Endothelial cell of umbilical vein (primary cell): Measurements from ENCODE around the gene WFIKKN2. TPM values are rescaled to one million over a fixed set of nuclear protein-coding genes. Genes with fewer than 3 reads are reported as not detected.

ENCODE experiments used
- BruUV-seq: library from RNA; stranded (reverse); fragments of 400-500 nt; replicated peaks from 2 replicates; lab custom pipeline; 2021; lab: Mats Ljungman, UMichigan
- CTCF ChIA-PET: fragments of 300-600, 350-600 bp; sonication (Branson Sonifier 250); formaldehyde crosslinking; loops from one replicate; lab custom pipeline; 2021; ENCODE audit warnings: antibody characterized with exemption, inconsistent platforms; lab: Charles Lee
- POLR2A ChIA-PET: fragments of 300-600, 350-600 bp; sonication (Branson Sonifier 250); formaldehyde crosslinking; loops from one replicate; lab custom pipeline; 2021; ENCODE audit warnings: antibody characterized with exemption, inconsistent platforms; lab: Charles Lee
- DNase-seq: peaks from one replicate; pipeline ENCODE4 v3.0.0-alpha.2; 2011; ENCODE audit warnings: low read depth, low spot score
- FAIRE-seq: peaks from 2 replicates; lab custom pipeline; 2011; peaks lifted over from hg19 to GRCh38; lab: Jason Lieb, UNC
- H2AFZ ChIP-seq: 2 replicates; pipeline ENCODE4 v1.6.0; 2012; ENCODE audit warnings: low read depth, low read length, control low read depth, inconsistent platforms
- H3K27ac ChIP-seq: 2 replicates; pipeline ENCODE4 v1.5.1; 2011; ENCODE audit warnings: low read depth, mild to moderate bottlenecking, control low read depth, low read length, moderate library complexity; ENCODE audit not compliant: insufficient read depth
- H3K27me3 ChIP-seq, 2 experiments: 2 replicates each; pipeline versions ENCODE4 v1.6.0 to v1.6.1; 2011; ENCODE audit warnings: low read length in 2 of 2, mixed read lengths in 1 of 2; ENCODE audit not compliant: control insufficient read depth in 2 of 2, insufficient read depth in 2 of 2
- H3K36me3 ChIP-seq, 2 experiments: 2 replicates in 1 of 2; 3 replicates in 1 of 2; pipeline ENCODE4 v1.5.1; 2011; ENCODE audit warnings: low read length in 2 of 2, mild to moderate bottlenecking in 1 of 2, moderate library complexity in 1 of 2; ENCODE audit not compliant: control insufficient read depth in 2 of 2, insufficient read depth in 2 of 2; ENCODE audit errors: extremely low read depth in 1 of 2
- H3K4me1 ChIP-seq: 3 replicates; pipeline ENCODE4 v1.5.1; 2011; ENCODE audit warnings: mild to moderate bottlenecking, low read length; ENCODE audit not compliant: control insufficient read depth, insufficient read depth; ENCODE audit errors: extremely low read depth
- H3K4me2 ChIP-seq: 2 replicates; pipeline ENCODE4 v1.6.1; 2011; ENCODE audit warnings: low read length, control low read depth, mixed read lengths; ENCODE audit not compliant: insufficient read depth
- H3K4me3 ChIP-seq, 3 experiments: fragments of 200-600 bp in 1 of 3; sonication (generic), shearing (Covaris generic) in 1 of 3; replicated peaks in 1 of 3; 2 replicates each; pipeline ENCODE4 v1.5.1; 2011 to 2016; ENCODE audit warnings: control low read depth in 3 of 3, low read length in 3 of 3, mild to moderate bottlenecking in 2 of 3, inconsistent platforms in 1 of 3, low read depth in 1 of 3, moderate library complexity in 1 of 3; ENCODE audit not compliant: insufficient read depth in 1 of 3
- H3K79me2 ChIP-seq: 2 replicates; pipeline ENCODE4 v1.6.0; 2012; ENCODE audit warnings: low read length, inconsistent platforms; ENCODE audit not compliant: control insufficient read depth, insufficient read depth
- H3K9ac ChIP-seq: replicated peaks from 2 replicates; pipeline ENCODE3; 2011; ENCODE audit warnings: low read length, control low read depth; ENCODE audit not compliant: insufficient read depth; ENCODE audit errors: extremely low read depth
- H3K9me1 ChIP-seq: replicated peaks from 3 replicates; pipeline ENCODE4 v1.6.0; 2011; ENCODE audit warnings: mild to moderate bottlenecking, low read length; ENCODE audit not compliant: control insufficient read depth, insufficient read depth; ENCODE audit errors: extremely low read depth
- H3K9me3 ChIP-seq: replicated peaks from 2 replicates; pipeline ENCODE4 v1.5.1; 2012; ENCODE audit warnings: low read length, inconsistent platforms; ENCODE audit not compliant: control insufficient read depth, insufficient read depth
- H4K20me1 ChIP-seq: replicated peaks from 2 replicates; pipeline ENCODE3; 2011; ENCODE audit warnings: mild to moderate bottlenecking, low read length; ENCODE audit not compliant: control insufficient read depth, insufficient read depth; ENCODE audit errors: extremely low read depth
- CTCF ChIP-seq, 2 donors: IDR thresholded peaks; 1 replicate in 1 of 2; 2 replicates in 1 of 2; pipeline ENCODE4 v1.5.1; 2011; ENCODE audit warnings: low read length in 2 of 2, mild to moderate bottlenecking in 2 of 2, moderate library complexity in 2 of 2, control low read depth in 1 of 2, inconsistent platforms in 1 of 2, low read depth in 1 of 2; ENCODE audit not compliant: insufficient read depth in 1 of 2; ENCODE audit errors: extremely low read depth in 1 of 2
- EZH2 ChIP-seq: IDR thresholded peaks from 2 replicates; pipeline ENCODE4 v1.6.1; 2012; ENCODE audit warnings: borderline replicate concordance, low read depth, mild to moderate bottlenecking, moderate library complexity, low read length, inconsistent platforms; ENCODE audit not compliant: severe bottlenecking
- FOS ChIP-seq: IDR thresholded peaks from 2 replicates; pipeline ENCODE4 v1.6.1; 2011; ENCODE audit warnings: mild to moderate bottlenecking, low read length, moderate library complexity, borderline replicate concordance; ENCODE audit not compliant: insufficient read depth
- JUN ChIP-seq: IDR thresholded peaks from 2 replicates; pipeline ENCODE4 v1.6.1; 2011; ENCODE audit warnings: borderline replicate concordance, low read depth; ENCODE audit not compliant: insufficient read length, insufficient read depth
- POLR2A ChIP-seq: IDR thresholded peaks from 2 replicates; pipeline ENCODE4 v1.6.1; 2012; ENCODE audit warnings: low read depth, mild to moderate bottlenecking, control low read depth, low read length
- POLR2AphosphoS5 ChIP-seq: IDR thresholded peaks from 2 replicates; pipeline ENCODE4 v1.6.1; 2012; ENCODE audit warnings: low read depth, mild to moderate bottlenecking, control low read depth, low read length, moderate library complexity; ENCODE audit not compliant: insufficient read depth
- dilution Hi-C: fragments of 300-500 bp; cut with MboI; formaldehyde crosslinking; loops from one replicate; pipeline ENCODE4 v1.15.0; 2019; ENCODE audit warnings: low sequenced_read_pairs; ENCODE audit not compliant: extremely low pct_ligation_motif_present
- intact Hi-C: fragments of 100-400 bp; cut with micrococcal nuclease; formaldehyde crosslinking; loops from one replicate; pipeline ENCODE4 v1.10.0; 2022
- polyA plus RNA-seq, 4 experiments: library from polyadenylated mRNA; depleted of rRNA in 3 of 4; stranded (reverse) in 3 of 4; unstranded in 1 of 4; fragments of >200 nt; gene quantifications; 2 replicates each; pipeline versions ENCODE4 v1.2.1 to v1.2.3, GENCODE V29; 2011 to 2012; ENCODE audit warnings: missing spikeins in 1 of 4
- total RNA-seq: library from RNA; stranded (reverse); gene quantifications from 2 replicates; pipeline ENCODE4 v1.2.3, GENCODE V29; 2021
- TF ChIP-seq, protein P1 (sequence below): IDR thresholded peaks from 2 replicates; pipeline ENCODE4 v1.6.1; 2011; ENCODE audit not compliant: insufficient read depth, insufficient read length

WFIKKN2 gene
- total and polyA plus RNA-seq, 2 donors (not counting 3 experiments of a cell fraction or from before 2014, with no cell fraction given) = 0.03 TPM; not detected in 1

GRCh38 chr17:50797135-50797810, 38.1 kb upstream of the WFIKKN2 start:
- DNase-seq (peak; percentile 5), FAIRE-seq (no peak)
- Histone ChIP-seq H4K20me1 (no peaks in the 10 kb centered on the region), H3K79me2 (no peaks in the 10 kb centered on the region), H3K9me3 (no peaks in the 10 kb centered on the region), H3K27ac (no peak overlapping the region), H3K4me2 (no peak overlapping the region), H3K4me1 (no peaks in the 10 kb centered on the region), H3K27me3 (no peaks in the 10 kb centered on the region), H3K4me3 (no peak overlapping the region), H2AFZ (no peak overlapping the region), H3K9me1 (no peaks in the 10 kb centered on the region), H3K9ac (no peak overlapping the region), H3K36me3 (no peaks in the 10 kb centered on the region)
- ChIA-PET CTCF (no interaction called here), POLR2A (no interaction called here)
- intact Hi-C loops = no loop called here
- dilution Hi-C loops = no loop called here
- no TSS peak for BruUV-seq
- TF ChIP-seq POLR2AphosphoS5 (no peak), JUN (no peak), POLR2A (no peak), FOS (no peak), CTCF (IDR thresholded peaks at IDR 0.05; ENCODE audit: extremely low read depth in 1 of 2, insufficient read depth in 1 of 2, low read depth in 1 of 2, low read length in 2 of 2) (no peak), EZH2 (no peak)
- TF ChIP-seq, protein P1, sequence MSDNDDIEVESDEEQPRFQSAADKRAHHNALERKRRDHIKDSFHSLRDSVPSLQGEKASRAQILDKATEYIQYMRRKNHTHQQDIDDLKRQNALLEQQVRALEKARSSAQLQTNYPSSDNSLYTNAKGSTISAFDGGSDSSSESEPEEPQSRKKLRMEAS = no peak
